Endodermal cell (in vitro differentiated cells): ENCODE measurements around the gene ZNF107. TPM values are rescaled to one million over a fixed set of nuclear protein-coding genes. Genes with fewer than 3 reads are reported as not detected.
"Not testable (repeated sequence)": the region's sequence is repeated elsewhere in the genome, so short reads cannot be mapped to it uniquely, and the experiment has no call there.

Experiments
- DNase-seq: peaks from one replicate; pipeline ENCODE4 v3.0.0-alpha.2; 2017
- H3K27ac ChIP-seq: 2 replicates; pipeline ENCODE4 v1.5.1; 2013; ENCODE audit warnings: mild to moderate bottlenecking, low read depth, low read length, moderate library complexity
- H3K27me3 ChIP-seq: 2 replicates; pipeline ENCODE4 v1.6.1; 2013; ENCODE audit warnings: mild to moderate bottlenecking, low read length, moderate library complexity; ENCODE audit not compliant: insufficient read depth, control insufficient read depth, poor library complexity, severe bottlenecking
- H3K36me3 ChIP-seq: 2 replicates; pipeline ENCODE4 v1.7.0; 2013; ENCODE audit warnings: mild to moderate bottlenecking, low read length, moderate library complexity; ENCODE audit not compliant: control insufficient read depth, insufficient read depth
- H3K4me1 ChIP-seq: one replicate; pipeline ENCODE4 v1.7.0; 2013; ENCODE audit warnings: low read length; ENCODE audit not compliant: control insufficient read depth, insufficient read depth
- H3K4me3 ChIP-seq: 2 replicates; pipeline ENCODE4 v1.5.1; 2013; ENCODE audit warnings: mild to moderate bottlenecking, low read length, moderate library complexity
- H3K9ac ChIP-seq: 2 replicates; pipeline ENCODE4 v1.6.1; 2013; ENCODE audit warnings: mild to moderate bottlenecking, low read length, moderate library complexity; ENCODE audit not compliant: poor library complexity, severe bottlenecking; ENCODE audit errors: extremely low read depth
- H3K9me3 ChIP-seq: 2 replicates; pipeline ENCODE4 v1.6.1; 2013; ENCODE audit warnings: mild to moderate bottlenecking, low read length, moderate library complexity; ENCODE audit not compliant: control insufficient read depth
- H3K27ac Mint-ChIP-seq: 2 replicates; pipeline ENCODE4 v1.8.0; 2020; ENCODE audit warnings: mixed read lengths
- H3K27me3 Mint-ChIP-seq: 2 replicates; pipeline ENCODE4 v1.8.0; 2021; ENCODE audit warnings: mild to moderate bottlenecking, mixed read lengths; ENCODE audit not compliant: insufficient read depth
- H3K36me3 Mint-ChIP-seq: 2 replicates; pipeline ENCODE4 v1.8.0; 2020; ENCODE audit warnings: low read depth, mixed read lengths
- H3K4me1 Mint-ChIP-seq: 2 replicates; pipeline ENCODE4 v1.8.0; 2020; ENCODE audit warnings: mixed read lengths
- H3K4me3 Mint-ChIP-seq: 2 replicates; pipeline ENCODE4 v1.8.0; 2020; ENCODE audit warnings: mild to moderate bottlenecking, moderate library complexity, mixed read lengths
- H3K9me3 Mint-ChIP-seq: 2 replicates; pipeline ENCODE4 v1.8.0; 2020; ENCODE audit warnings: mild to moderate bottlenecking, mixed read lengths
- WGBS, 2 experiments: methylation state at CpG; one replicate each; pipeline versions ENCODE4 v1.1.5 to v1.1.7; 2013; ENCODE audit warnings: missing lambda C conversion rate in 2 of 2, mixed read lengths in 1 of 2; ENCODE audit not compliant: insufficient coverage in 1 of 2, insufficient read length in 1 of 2; 5-methylcytosine and 5-hydroxymethylcytosine counted together
- total RNA-seq, 2 donors: library from RNA; stranded (reverse); fragmentation: NEBNext Ultra II Directional in 1 of 2; extraction: Animal tissue kit (Norgen Biotek cat#: 25700) in 1 of 2; gene quantifications; 2 replicates in 1 of 2; 3 replicates in 1 of 2; pipeline ENCODE4 v1.2.1, GENCODE V29; 2021
- TF ChIP-seq, protein P1 (sequence below): fragments of 200-600 bp; sonication (generic); conservative IDR thresholded peaks from 2 replicates; pipeline ENCODE4 v1.5.0; 2021; ENCODE audit warnings: antibody characterized with exemption, mild to moderate bottlenecking

The ZNF107 gene
- total RNA-seq, 2 donors from 2014 or later, result 16.9 to 17.9 TPM

DNA sequence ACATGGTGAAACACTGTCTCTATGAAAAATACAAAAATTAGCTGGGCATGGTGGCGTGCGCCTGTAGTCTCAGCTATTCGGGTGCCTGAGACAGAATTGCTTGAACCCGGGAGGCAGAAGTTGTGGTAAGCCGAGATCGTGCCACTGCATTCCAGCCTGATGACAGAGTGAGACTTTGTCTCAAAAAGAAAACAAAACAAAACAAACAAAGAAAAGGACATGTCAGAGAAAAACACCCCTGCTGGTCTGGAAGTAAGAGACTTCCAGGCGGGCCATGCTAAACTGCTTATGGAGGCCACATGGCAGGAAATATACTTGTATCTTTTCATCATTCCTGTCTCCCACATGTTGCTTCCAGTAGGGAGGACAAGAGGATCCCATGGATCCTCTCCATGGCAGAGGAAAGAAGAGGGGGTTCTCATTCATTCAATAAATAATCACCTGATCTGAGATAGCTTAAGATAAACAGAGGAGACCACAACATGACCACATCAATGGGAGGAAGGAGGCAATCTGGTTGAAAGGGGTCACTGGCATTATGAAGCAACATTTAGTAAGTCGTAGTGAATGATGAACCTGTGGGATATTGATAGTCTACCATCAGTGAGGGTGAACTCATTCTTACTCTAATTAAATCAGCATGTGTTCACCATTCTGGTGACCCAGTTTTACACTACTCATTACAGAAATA lies 67.8 kb downstream of the ZNF107 start:
- Mint-ChIP-seq H3K36me3 (no peaks in the 10 kb centered on the region), H3K9me3 (peaks cover 76% of the 10 kb centered on the region), H3K4me1 (no peaks in the 10 kb centered on the region), H3K4me3 (no peak overlapping the region), H3K27me3 (no peaks in the 10 kb centered on the region), H3K27ac (no peak overlapping the region)
- TF ChIP-seq, protein P1, sequence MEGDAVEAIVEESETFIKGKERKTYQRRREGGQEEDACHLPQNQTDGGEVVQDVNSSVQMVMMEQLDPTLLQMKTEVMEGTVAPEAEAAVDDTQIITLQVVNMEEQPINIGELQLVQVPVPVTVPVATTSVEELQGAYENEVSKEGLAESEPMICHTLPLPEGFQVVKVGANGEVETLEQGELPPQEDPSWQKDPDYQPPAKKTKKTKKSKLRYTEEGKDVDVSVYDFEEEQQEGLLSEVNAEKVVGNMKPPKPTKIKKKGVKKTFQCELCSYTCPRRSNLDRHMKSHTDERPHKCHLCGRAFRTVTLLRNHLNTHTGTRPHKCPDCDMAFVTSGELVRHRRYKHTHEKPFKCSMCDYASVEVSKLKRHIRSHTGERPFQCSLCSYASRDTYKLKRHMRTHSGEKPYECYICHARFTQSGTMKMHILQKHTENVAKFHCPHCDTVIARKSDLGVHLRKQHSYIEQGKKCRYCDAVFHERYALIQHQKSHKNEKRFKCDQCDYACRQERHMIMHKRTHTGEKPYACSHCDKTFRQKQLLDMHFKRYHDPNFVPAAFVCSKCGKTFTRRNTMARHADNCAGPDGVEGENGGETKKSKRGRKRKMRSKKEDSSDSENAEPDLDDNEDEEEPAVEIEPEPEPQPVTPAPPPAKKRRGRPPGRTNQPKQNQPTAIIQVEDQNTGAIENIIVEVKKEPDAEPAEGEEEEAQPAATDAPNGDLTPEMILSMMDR, result no peak
- WGBS, 2 experiments, result 90 to 95% methylated on average over 6 to 8 of the region's 8 CpGs
- H3K4me3 ChIP-seq, result no peak overlapping the region
- peaks cover 27% of the 10 kb centered on the region for H3K9me3 ChIP-seq
- no peak overlapping the region for H3K9ac ChIP-seq
- H3K27me3 ChIP-seq, result no peaks in the 10 kb centered on the region
- no peaks in the 10 kb centered on the region for H3K4me1 ChIP-seq
- no peak overlapping the region for H3K27ac ChIP-seq
- DNase-seq, result no peak
- H3K36me3 ChIP-seq, result no peaks in the 10 kb centered on the region

DNA sequence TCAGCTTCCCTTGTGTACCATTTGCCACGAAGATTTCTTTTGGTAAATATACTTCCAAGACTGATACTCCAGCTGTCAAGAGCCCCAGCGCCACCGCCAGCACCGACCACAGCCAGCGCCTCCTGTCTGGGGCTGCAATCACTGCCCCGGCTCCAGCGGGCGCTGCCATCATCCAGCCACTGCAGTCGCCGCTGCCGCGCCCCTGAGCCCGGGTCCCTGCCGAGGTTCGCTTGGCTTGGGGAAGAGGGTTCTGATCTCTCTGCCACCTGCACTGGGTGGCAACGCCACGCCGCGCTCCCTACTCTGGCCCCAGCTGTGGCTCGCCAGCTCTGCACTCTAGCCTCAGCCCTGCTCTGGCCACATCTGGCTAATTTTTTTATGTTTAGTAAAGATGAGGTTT lies 70.6 kb downstream of the ZNF107 start:
- Histone ChIP-seq H3K9me3 (peaks cover 14% of the 10 kb centered on the region), H3K9ac (no peak overlapping the region), H3K4me3 (no peak overlapping the region), H3K36me3 (no peaks in the 10 kb centered on the region), H3K4me1 (no peaks in the 10 kb centered on the region), H3K27ac (no peak overlapping the region), H3K27me3 (no peaks in the 10 kb centered on the region)
- no peak for DNase-seq
- TF ChIP-seq, protein P1, result no peak
- Mint-ChIP-seq H3K27ac (no peak overlapping the region), H3K27me3 (no peaks in the 10 kb centered on the region), H3K36me3 (no peaks in the 10 kb centered on the region), H3K9me3 (peaks cover 69% of the 10 kb centered on the region), H3K4me1 (no peaks in the 10 kb centered on the region), H3K4me3 (no peak overlapping the region)
- WGBS, 2 experiments, result 85 to 92% methylated on average over 11 to 20 of the region's 20 CpGs

DNA sequence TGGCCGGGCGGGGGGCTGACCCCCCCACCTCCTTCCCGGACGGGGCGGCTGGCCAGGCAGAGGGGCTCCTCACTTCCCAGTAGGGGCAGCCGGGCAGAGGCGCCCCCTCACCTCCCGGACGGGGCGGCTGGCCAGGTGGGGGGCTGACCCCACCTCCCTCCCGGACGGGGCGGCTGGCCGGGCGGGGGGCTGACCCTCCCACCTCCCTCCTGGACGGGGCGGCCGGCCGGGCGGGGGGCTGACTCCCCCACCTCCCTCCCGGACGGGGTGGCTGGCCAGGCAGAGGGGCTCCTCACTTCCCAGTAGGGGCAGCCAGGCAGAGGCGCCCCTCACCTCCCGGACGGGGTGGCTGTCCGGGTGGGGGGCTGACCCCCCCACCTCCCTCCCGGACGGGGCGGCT lies 72.5 kb downstream of the ZNF107 start:
- not testable (repeated sequence) for H3K4me3 ChIP-seq, H3K4me1 Mint-ChIP-seq, H3K27me3 ChIP-seq, H3K9ac ChIP-seq, H3K36me3 ChIP-seq, H3K27ac ChIP-seq, H3K27ac Mint-ChIP-seq, DNase-seq, H3K36me3 Mint-ChIP-seq, H3K27me3 Mint-ChIP-seq, H3K4me1 ChIP-seq, H3K4me3 Mint-ChIP-seq
- WGBS, 2 experiments, result 95% methylated on average over 7 of the region's 29 CpGs; no CpG with 5 or more reads in 1 of the 2 experiments
- peaks cover 19% of the 10 kb centered on the region for H3K9me3 ChIP-seq
- peaks cover 73% of the 10 kb centered on the region for H3K9me3 Mint-ChIP-seq

DNA sequence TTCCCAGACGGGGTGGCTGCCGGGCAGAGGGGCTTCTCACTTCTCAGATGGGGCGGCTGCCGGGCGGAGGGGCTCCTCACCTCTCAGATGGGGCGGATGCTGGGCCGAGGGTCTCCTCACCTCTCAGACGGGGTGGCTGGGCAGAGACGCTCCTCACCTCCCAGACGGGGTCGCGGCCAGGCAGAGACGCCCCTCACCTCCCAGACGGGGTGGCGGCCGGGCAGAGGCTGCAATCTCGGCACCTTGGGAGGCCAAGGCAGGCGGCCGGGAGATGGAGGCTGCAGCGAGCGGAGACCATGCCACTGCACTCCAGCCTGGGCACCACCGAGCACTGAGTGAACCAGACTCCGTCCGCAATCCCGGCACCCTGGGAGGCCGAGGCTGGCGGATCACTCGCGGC lies 73.0 kb downstream of the ZNF107 start:
- H3K9me3 Mint-ChIP-seq, result peaks cover 73% of the 10 kb centered on the region
- not testable (repeated sequence) for H3K27ac ChIP-seq, DNase-seq, H3K36me3 ChIP-seq, H3K27ac Mint-ChIP-seq, H3K36me3 Mint-ChIP-seq, H3K4me1 ChIP-seq, H3K4me3 ChIP-seq, H3K27me3 Mint-ChIP-seq, H3K4me3 Mint-ChIP-seq, H3K27me3 ChIP-seq, H3K4me1 Mint-ChIP-seq, H3K9ac ChIP-seq
- peaks cover 17% of the 10 kb centered on the region for H3K9me3 ChIP-seq
- whole genome bisulfite sequencing, 2 experiments, result 88 to 96% methylated on average over 4 to 29 of the region's 29 CpGs
